Naive B cell (primary cell): Measurements from ENCODE around the gene FCGR2B. TPM values are rescaled to one million over a fixed set of nuclear protein-coding genes. Genes with fewer than 3 reads are reported as not detected.
"Not testable (repeated sequence)": the region's sequence is repeated elsewhere in the genome, so short reads cannot be mapped to it uniquely, and the experiment has no call there.

Experiments
- ATAC-seq, 2 donors: fragments of 150-1000 bp; cut with Tn5 transposase; 2 replicates each; pipeline ENCODE4 v1.10.0; 2021; ENCODE audit warnings: low read depth in 2 of 2, mild to moderate bottlenecking in 2 of 2, moderate library complexity in 2 of 2
- DNase-seq: peaks from one replicate; pipeline ENCODE4 v3.0.0; 2022
- H3K27ac Mint-ChIP-seq, 6 donors: one replicate each; pipeline ENCODE4 v1.8.0; 2020 to 2022; ENCODE audit warnings: mild to moderate bottlenecking in 6 of 6, mixed read lengths in 6 of 6, moderate library complexity in 5 of 6, inconsistent platforms in 2 of 6
- H3K27me3 Mint-ChIP-seq, 3 donors: one replicate each; pipeline ENCODE4 v1.8.0; 2021 to 2022; ENCODE audit warnings: mixed read lengths in 3 of 3, mild to moderate bottlenecking in 1 of 3
- H3K36me3 Mint-ChIP-seq, 2 donors: one replicate each; pipeline ENCODE4 v1.8.0; 2020 to 2022; ENCODE audit warnings: mixed read lengths in 2 of 2, inconsistent platforms in 1 of 2, mild to moderate bottlenecking in 1 of 2
- H3K4me1 Mint-ChIP-seq, 3 donors: one replicate each; pipeline ENCODE4 v1.8.0; 2020 to 2022; ENCODE audit warnings: mixed read lengths in 3 of 3, inconsistent platforms in 1 of 3, mild to moderate bottlenecking in 1 of 3, moderate library complexity in 1 of 3
- H3K4me3 Mint-ChIP-seq, 8 donors: one replicate each; pipeline ENCODE4 v1.8.0; 2020 to 2022; ENCODE audit warnings: mild to moderate bottlenecking in 8 of 8, mixed read lengths in 8 of 8, moderate library complexity in 8 of 8, inconsistent platforms in 2 of 8
- H3K9me3 Mint-ChIP-seq, 7 donors: one replicate each; pipeline ENCODE4 v1.8.0; 2020 to 2022; ENCODE audit warnings: mixed read lengths in 7 of 7, mild to moderate bottlenecking in 5 of 7, inconsistent platforms in 2 of 7, moderate library complexity in 1 of 7
- polyA plus RNA-seq, 6 donors: library from polyadenylated mRNA; unstranded; fragments of 300-500 nt; fragmentation: Illumina TruSeq; gene quantifications; one replicate each; pipeline ENCODE4 v1.2.3, GENCODE V29; 2021; ENCODE audit warnings: low read depth in 6 of 6

The FCGR2B gene
- polyA plus RNA-seq, 6 donors from 2014 or later, result 232 to 404 (median 304) TPM

DNA sequence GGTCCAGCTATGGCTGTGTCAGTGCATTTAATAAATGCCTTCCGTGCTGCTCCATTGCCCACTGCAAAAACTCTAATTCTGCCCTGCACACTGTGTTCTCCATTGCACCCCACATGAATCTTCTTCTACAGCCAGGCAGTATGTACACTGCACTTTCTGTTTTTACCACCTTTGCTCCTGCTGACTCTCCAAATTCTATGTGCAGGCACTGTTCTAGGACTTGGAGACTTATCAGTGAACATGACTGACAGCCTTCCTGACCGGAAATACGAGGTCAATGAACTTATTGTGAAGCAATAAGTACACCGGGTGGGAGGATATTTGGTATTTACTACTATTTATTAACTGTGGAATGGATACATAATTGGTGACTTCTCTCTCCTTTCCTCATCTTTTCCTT, 1.7 kb downstream of the FCGR2B start:
- H3K4me1 Mint-ChIP-seq, ATAC-seq, H3K4me3 Mint-ChIP-seq, H3K36me3 Mint-ChIP-seq, DNase-seq, H3K27ac Mint-ChIP-seq, H3K27me3 Mint-ChIP-seq, H3K9me3 Mint-ChIP-seq: not testable (repeated sequence)

DNA sequence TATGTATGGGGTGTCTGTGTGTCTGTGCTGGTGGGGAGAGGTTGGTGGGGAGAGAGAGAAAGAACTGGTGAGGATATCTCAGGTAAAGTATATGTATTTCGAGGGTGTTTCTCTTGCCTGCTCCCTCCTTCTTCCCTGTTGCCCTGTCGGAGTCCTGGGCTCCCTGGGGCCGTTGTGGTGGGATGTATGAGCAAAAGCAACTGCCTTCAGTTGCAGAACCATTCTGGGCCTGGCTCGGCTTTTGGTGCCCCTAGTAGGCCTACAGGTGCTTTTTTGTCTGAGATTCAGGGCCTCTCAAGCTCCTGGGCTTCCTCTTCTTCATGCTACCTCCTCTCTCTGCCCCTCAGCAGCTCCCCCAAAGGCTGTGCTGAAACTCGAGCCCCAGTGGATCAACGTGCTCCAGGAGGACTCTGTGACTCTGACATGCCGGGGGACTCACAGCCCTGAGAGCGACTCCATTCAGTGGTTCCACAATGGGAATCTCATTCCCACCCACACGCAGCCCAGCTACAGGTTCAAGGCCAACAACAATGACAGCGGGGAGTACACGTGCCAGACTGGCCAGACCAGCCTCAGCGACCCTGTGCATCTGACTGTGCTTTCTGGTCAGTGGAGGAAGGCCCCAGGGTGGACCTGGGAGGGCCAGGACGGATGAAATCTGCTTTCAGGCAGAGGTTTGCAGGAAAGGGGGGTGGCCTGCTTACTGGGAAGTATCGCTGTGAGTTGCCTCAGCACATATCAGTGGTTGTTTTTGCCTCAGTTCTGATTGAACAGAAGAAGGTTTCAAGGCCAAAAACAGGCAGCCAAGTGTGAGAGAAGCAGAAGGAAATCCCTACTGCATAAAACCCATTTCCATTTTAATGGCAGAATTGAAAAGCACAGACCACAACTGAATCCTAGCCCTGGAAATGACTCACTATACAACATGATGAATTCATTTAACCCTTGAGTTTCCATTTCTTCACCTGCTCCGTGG, 8.4 kb downstream of the FCGR2B start:
- H3K36me3 Mint-ChIP-seq, H3K4me1 Mint-ChIP-seq, H3K4me3 Mint-ChIP-seq, H3K27me3 Mint-ChIP-seq, ATAC-seq, H3K9me3 Mint-ChIP-seq, DNase-seq, H3K27ac Mint-ChIP-seq: not testable (repeated sequence)

DNA sequence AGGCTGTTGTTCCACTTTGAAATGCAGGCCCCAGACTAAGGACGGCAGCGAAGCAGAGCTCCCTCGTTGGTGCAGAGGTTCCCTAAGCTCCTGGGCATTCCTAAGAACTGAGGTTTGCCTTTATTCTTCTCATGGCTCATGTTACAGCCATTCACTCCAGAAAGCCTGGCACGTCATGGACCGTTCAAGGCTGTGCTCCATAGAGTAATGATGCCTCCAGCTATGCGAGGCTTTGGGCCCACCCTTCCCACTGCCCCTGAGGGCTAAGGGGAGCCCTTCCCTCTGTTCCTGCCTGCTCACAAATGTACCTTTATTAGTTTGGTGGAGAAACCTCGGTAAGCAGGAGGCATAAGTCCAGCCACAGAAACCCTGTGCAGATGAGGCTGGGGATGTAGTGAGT, 10.5 kb downstream of the FCGR2B start:
- H3K4me1 Mint-ChIP-seq, H3K27me3 Mint-ChIP-seq, H3K27ac Mint-ChIP-seq, ATAC-seq, H3K9me3 Mint-ChIP-seq, H3K4me3 Mint-ChIP-seq, DNase-seq: not testable (repeated sequence)
- peaks cover 16 to 17% of the 10 kb centered on the region in 2 donors for H3K36me3 Mint-ChIP-seq

GRCh38 chr1:161674447-161674846, 11.5 kb downstream of the FCGR2B start:
- DNase-seq, ATAC-seq, H3K4me1 Mint-ChIP-seq, H3K27ac Mint-ChIP-seq, H3K27me3 Mint-ChIP-seq, H3K9me3 Mint-ChIP-seq, H3K4me3 Mint-ChIP-seq: not testable (repeated sequence)
- H3K36me3 Mint-ChIP-seq, result peaks cover 17 to 20% of the 10 kb centered on the region in 2 donors

DNA sequence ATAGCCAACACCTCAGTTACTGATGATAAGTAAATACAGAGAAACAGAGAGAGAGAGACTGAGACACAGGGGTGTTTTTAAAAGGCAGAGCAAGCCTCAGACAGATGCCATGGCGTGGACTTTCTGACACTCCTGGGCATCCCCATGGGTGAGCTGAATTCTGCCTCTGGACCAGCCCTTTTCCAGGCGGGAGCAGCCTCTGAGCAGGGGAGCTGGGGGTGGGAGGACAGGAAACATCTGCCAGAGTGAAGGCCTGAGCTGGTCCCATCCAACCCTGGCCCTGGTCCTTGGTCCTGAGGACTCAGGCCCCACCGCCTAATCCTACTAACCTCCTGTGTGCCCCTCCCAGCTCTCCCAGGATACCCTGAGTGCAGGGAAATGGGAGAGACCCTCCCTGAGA, 12.0 kb downstream of the FCGR2B start:
- H3K27me3 Mint-ChIP-seq, H3K4me1 Mint-ChIP-seq, H3K9me3 Mint-ChIP-seq, ATAC-seq, DNase-seq, H3K27ac Mint-ChIP-seq, H3K4me3 Mint-ChIP-seq: not testable (repeated sequence)
- peaks cover 17 to 20% of the 10 kb centered on the region in 2 donors for H3K36me3 Mint-ChIP-seq

DNA sequence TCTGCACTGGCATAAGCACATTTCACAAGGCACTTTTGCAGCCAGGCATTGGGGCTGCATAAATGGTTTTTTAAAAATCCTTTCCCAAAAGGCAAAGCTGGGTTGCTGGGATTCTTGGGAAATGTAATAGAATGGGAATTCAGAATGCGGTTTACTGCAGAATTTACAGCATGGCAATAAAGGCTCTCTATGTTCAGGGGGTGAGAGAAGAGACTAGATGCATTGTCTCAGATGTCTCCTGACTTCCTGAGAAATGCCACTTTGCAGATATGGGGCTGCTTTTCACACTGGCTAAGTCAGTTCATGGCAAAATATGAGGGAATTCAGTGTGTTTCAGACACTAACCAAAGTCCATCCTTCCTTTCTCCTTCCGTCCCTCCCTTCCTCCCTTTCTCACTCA, 13.5 kb downstream of the FCGR2B start:
- H3K9me3 Mint-ChIP-seq, result no peaks in the 10 kb centered on the region
- DNase-seq (no peak), ATAC-seq (no peak)
- peaks cover 17 to 20% of the 10 kb centered on the region in 2 donors for H3K36me3 Mint-ChIP-seq
- H3K4me3 Mint-ChIP-seq, result no peak overlapping the region
- H3K27me3 Mint-ChIP-seq, result no peaks in the 10 kb centered on the region
- peaks cover 0 to 8% (median 2%) of the 10 kb centered on the region in 3 donors for H3K4me1 Mint-ChIP-seq
- peak overlapping the region in 1 of 6 donors; percentile 47 for H3K27ac Mint-ChIP-seq

GRCh38 chr1:161676958-161677689, 14.2 kb downstream of the FCGR2B start:
- peak overlapping the region in 3 of 6 donors; percentile 42 to 74 (median 51) for H3K27ac Mint-ChIP-seq
- no peaks in the 10 kb centered on the region for H3K9me3 Mint-ChIP-seq
- peaks cover 17 to 20% of the 10 kb centered on the region in 2 donors for H3K36me3 Mint-ChIP-seq
- H3K4me3 Mint-ChIP-seq, result no peak overlapping the region
- H3K27me3 Mint-ChIP-seq, result no peaks in the 10 kb centered on the region
- H3K4me1 Mint-ChIP-seq, result peaks cover 0 to 8% (median 2%) of the 10 kb centered on the region in 3 donors
- DNase-seq (no peak), ATAC-seq (no peak)

DNA sequence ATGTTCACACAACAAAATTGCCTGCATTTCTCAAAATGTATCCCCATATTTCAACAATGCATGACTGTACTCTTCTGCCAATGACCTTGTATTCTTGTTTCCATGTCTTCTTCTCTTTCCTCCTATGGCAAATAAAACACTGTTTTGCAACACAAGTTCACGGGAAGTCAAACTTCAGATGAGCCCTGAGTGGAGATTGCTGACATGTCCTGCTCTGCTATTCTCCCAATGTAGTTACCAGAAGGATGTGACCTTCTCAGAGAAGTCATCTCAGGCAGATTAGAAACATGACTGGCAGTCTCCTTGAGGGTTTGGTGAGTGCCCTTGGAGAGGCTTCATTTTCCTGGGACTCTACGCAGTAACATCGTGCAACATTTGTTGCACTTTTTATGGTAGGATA, 15.6 kb downstream of the FCGR2B start:
- H3K4me3 Mint-ChIP-seq, result no peak overlapping the region
- H3K9me3 Mint-ChIP-seq, result no peaks in the 10 kb centered on the region
- no peak overlapping the region for H3K27ac Mint-ChIP-seq
- H3K4me1 Mint-ChIP-seq, result peaks cover 0 to 14% (median 2%) of the 10 kb centered on the region in 3 donors
- DNase-seq, result no peak
- no peaks in the 10 kb centered on the region for H3K27me3 Mint-ChIP-seq
- ATAC-seq, result no peak
- peaks cover 13 to 20% of the 10 kb centered on the region in 2 donors for H3K36me3 Mint-ChIP-seq

- peaks cover 0 to 17% (median 0%) of the 10 kb centered on the region in 3 donors for H3K4me1 Mint-ChIP-seq
- peaks cover 9 to 26% of the 10 kb centered on the region in 2 donors for H3K36me3 Mint-ChIP-seq
- no peaks in the 10 kb centered on the region for H3K9me3 Mint-ChIP-seq
- ATAC-seq (no peak), DNase-seq (no peak)
- H3K27ac Mint-ChIP-seq, result no peak overlapping the region
- H3K4me3 Mint-ChIP-seq, result no peak overlapping the region
- no peaks in the 10 kb centered on the region for H3K27me3 Mint-ChIP-seq
These were observed 18.9 kb downstream of the FCGR2B start for GRCh38 chr1:161681879-161682278.

DNA sequence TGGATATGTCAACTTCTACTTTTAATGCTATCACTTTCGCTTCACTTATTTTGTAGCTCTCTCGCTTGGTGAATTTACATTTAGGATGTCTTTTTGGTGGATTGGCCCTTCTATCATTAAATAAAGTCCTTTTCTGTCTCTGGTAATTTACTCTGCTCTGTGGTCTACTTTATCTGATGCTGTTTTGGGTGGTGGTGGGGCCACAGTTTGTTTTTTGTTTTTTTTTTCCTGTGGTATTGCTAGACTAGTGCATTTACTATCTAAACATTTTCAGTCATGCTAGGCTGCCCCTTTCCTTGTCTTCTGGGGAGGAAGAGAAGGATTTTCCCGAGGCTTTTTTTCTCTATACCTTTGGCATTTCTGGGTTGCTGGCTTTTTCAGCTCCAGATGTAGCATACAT, 26.0 kb downstream of the FCGR2B start:
- ATAC-seq (no peak), DNase-seq (no peak)
- H3K4me3 Mint-ChIP-seq, result no peak overlapping the region
- peaks cover 6 to 10% (median 10%) of the 10 kb centered on the region in 3 donors for H3K4me1 Mint-ChIP-seq
- peaks cover 0 to under 1% (median 0%) of the 10 kb centered on the region in 3 donors for H3K27me3 Mint-ChIP-seq
- peak overlapping the region in 4 of 6 donors; percentile 15 to 84 (median 28) for H3K27ac Mint-ChIP-seq
- H3K9me3 Mint-ChIP-seq, result no peaks in the 10 kb centered on the region
- peaks cover 0 to 6% of the 10 kb centered on the region in 2 donors for H3K36me3 Mint-ChIP-seq

DNA sequence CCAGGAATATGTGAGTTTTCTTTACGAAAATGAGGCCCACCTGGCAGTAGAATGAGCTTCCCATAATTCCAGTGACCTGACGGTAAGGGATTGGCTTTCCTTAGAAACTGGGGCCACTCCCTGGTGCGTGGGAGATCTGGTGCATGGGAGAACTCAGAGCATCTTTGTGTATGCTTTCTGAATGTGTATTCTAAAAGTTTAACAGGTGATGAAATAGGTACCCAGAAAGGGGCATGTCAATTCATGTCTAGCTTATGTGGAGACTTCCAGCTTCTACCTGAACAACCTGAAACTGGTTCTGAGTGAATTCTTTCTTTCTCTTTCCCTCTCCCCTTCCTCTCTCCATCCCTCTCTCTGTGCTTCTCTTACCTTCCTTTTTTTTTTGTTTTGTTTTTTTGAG, 28.9 kb downstream of the FCGR2B start:
- Mint-ChIP-seq H3K27me3 (peaks cover 0 to 15% (median 6%) of the 10 kb centered on the region in 3 donors), H3K4me1 (peaks cover 6 to 15% (median 10%) of the 10 kb centered on the region in 3 donors), H3K27ac (no peak overlapping the region), H3K4me3 (no peak overlapping the region), H3K9me3 (peaks cover 0 to 6% (median 2%) of the 10 kb centered on the region in 7 donors), H3K36me3 (peaks cover 0 to 6% of the 10 kb centered on the region in 2 donors)
- ATAC-seq (no peak), DNase-seq (no peak)

GRCh38 chr1:161693020-161693712, 30.2 kb downstream of the FCGR2B start:
- not testable (repeated sequence) for DNase-seq, H3K36me3 Mint-ChIP-seq, H3K27ac Mint-ChIP-seq, ATAC-seq, H3K9me3 Mint-ChIP-seq
- H3K27me3 Mint-ChIP-seq, result peaks cover 0 to 15% (median 6%) of the 10 kb centered on the region in 3 donors
- peaks cover 6 to 15% (median 8%) of the 10 kb centered on the region in 3 donors for H3K4me1 Mint-ChIP-seq
- peak overlapping the region in 1 of 8 donors; percentile 42 for H3K4me3 Mint-ChIP-seq

- not testable (repeated sequence) for H3K36me3 Mint-ChIP-seq, H3K9me3 Mint-ChIP-seq, H3K27ac Mint-ChIP-seq, ATAC-seq, H3K4me3 Mint-ChIP-seq, DNase-seq, H3K4me1 Mint-ChIP-seq
- peaks cover 0 to 15% (median 6%) of the 10 kb centered on the region in 3 donors for H3K27me3 Mint-ChIP-seq
These were observed 35.4 kb downstream of the FCGR2B start for GRCh38 chr1:161698302-161698701.
